Subcutaneous adipose tissue (tissue), 4 donors: ENCODE data around the gene ZDHHC1. TPM values are rescaled to one million over a fixed set of nuclear protein-coding genes. Genes with fewer than 3 reads are reported as not detected.

ENCODE experiments used
- total RNA-seq, 4 donors: library from RNA; depleted of rRNA; stranded (reverse); fragments of >200 nt; gene quantifications; one replicate each; pipeline ENCODE4 v1.1.0, GENCODE V29; 2016
- TF ChIP-seq, protein P1 (sequence below): fragments of 450-650 bp; IDR thresholded peaks from one replicate; pipeline ENCODE4 v1.5.1; 2016; ENCODE audit warnings: low read depth, mild to moderate bottlenecking, control low read depth, antibody characterized with exemption, moderate library complexity

Gene ZDHHC1
- total RNA-seq, 4 donors from 2014 or later: 8.6 to 13.0 (median 11.4) TPM

DNA sequence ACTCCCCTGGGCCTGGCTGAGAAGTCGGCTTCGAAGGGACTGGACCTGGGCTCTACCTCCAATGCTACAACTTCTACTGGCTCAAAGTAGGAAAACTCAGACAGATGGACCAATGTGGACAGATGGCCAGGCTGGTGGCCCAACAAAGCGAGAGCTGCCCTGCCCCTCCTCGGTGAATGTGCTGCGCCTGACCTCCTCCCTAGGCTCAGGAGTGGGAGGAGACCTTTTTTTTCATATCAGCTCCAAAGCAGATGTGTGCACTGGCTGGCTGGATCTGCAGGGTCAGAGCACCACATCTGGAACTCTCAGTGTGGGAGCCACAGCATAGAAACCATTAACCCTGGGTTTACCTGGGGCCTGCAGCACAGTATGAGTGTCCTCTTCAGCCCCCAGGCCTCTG, 43.9 kb upstream of the ZDHHC1 start:
- TF ChIP-seq, protein P1, sequence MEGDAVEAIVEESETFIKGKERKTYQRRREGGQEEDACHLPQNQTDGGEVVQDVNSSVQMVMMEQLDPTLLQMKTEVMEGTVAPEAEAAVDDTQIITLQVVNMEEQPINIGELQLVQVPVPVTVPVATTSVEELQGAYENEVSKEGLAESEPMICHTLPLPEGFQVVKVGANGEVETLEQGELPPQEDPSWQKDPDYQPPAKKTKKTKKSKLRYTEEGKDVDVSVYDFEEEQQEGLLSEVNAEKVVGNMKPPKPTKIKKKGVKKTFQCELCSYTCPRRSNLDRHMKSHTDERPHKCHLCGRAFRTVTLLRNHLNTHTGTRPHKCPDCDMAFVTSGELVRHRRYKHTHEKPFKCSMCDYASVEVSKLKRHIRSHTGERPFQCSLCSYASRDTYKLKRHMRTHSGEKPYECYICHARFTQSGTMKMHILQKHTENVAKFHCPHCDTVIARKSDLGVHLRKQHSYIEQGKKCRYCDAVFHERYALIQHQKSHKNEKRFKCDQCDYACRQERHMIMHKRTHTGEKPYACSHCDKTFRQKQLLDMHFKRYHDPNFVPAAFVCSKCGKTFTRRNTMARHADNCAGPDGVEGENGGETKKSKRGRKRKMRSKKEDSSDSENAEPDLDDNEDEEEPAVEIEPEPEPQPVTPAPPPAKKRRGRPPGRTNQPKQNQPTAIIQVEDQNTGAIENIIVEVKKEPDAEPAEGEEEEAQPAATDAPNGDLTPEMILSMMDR: no peak

- TF ChIP-seq, protein P1: no peak
Observed at GRCh38 chr16:67459861-67460150, 43.5 kb upstream of the ZDHHC1 start.

GRCh38 chr16:67459066-67459860, 43.0 kb upstream of the ZDHHC1 start:
- TF ChIP-seq, protein P1: no peak

DNA sequence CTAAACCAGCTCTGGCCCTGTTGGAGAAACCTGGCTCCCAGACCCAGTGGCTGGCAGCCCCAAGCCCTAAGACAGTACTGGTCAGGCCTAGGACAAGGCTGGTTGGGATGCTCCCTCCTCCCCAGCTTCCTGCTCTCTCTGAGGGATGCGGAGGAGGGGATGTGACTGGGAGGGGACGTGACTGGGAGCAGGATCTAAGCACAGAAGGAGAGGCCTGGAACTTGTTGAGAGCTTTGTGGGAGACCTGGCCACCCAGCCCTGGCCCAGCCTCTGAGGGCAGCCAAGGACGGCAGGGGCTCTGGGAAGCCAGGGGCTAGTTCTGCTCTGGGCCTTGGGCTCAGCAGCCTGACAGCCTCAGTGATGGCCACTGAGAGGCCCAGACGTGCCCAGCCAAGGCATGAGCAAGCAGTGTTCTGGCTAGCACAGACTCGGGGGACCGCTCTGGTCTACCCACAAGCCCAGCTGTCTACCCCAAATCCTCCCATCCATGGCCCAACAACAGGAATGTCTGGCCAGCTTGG, 41.9 kb upstream of the ZDHHC1 start:
- TF ChIP-seq, protein P1: no peak

GRCh38 chr16:67457611-67458010, 41.3 kb upstream of the ZDHHC1 start:
- TF ChIP-seq, protein P1: no peak

DNA sequence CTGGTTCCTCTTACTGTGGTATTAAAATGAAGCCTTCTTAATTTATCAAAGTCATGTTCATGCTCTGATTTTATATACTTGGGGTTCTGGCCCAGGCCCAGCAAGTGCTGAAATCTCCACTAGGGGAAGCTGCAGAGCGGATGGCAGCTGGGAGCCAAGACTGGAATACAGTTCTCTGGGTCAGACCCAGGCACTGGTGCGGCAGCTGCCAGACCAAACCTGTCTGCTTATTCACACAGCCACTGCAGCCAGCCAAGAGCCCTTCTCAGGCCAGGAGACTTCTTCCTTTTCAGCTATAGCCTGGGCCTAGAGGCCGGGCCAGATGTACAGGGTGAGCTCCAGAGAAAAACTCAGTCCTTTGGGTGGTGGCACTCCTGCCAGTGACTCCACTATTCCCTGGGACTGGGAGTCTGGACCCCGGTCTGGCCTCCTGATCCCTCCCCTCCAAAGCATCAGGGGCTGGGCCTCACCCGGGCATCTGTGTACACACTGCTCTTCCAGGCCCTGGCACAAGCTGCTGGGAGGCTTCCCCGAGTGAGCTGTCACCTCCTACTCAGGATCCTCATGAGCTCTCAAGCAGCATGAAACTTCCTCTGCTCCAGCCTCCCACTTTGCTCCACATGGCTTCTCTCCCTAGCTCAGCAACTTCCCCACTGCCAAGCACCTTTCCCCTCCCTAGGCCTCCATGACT, 40.3 kb upstream of the ZDHHC1 start:
- TF ChIP-seq, protein P1: no peak

DNA sequence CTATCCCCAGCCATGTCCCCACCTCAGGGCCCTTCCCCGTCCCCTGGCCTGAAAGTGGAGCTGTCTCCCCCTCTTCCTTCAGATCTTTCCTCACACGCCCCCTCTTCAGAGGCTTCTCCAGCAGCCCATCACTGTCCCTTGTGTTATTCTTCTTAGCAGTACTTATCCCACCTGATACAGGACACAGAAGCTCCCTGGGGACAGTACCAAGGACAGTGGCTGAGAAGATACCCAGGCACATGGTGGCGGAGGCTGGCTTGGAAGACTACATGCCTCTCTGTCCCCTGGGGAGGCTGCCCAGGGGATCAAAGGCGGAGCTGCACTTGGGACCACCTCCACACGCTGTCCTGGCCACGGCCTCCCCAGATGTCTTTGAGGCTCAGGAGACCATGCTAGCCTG, 38.6 kb upstream of the ZDHHC1 start:
- TF ChIP-seq, protein P1: no peak
